Umbilical cord (tissue), 2 donors: ENCODE data around the gene KIF14. TPM values are rescaled to one million over a fixed set of nuclear protein-coding genes. Genes with fewer than 3 reads are reported as not detected.
A peak's percentile ranks its signal among the peaks of the same experiment; 100 is the strongest.
"Not testable (repeated sequence)": the region's sequence is repeated elsewhere in the genome, so short reads cannot be mapped to it uniquely, and the experiment has no call there.

Source experiments
- DNase-seq: peaks from one replicate; pipeline ENCODE4 v3.0.0-alpha.2; 2015; ENCODE audit warnings: low spot score
- total RNA-seq: library from RNA; depleted of rRNA; stranded (reverse); fragments of >200 nt; gene quantifications from one replicate; pipeline ENCODE4 v1.2.3, GENCODE V29; 2014; ENCODE audit warnings: low replicate concordance; ENCODE audit not compliant: insufficient read depth

KIF14 gene
- total RNA-seq, 1 donor from 2014 or later: 1.2 TPM

- no peak for DNase-seq
Measured at GRCh38 chr1:200546577-200546976, 74.0 kb downstream of the KIF14 start.

GRCh38 chr1:200542162-200542561, 78.4 kb downstream of the KIF14 start:
- DNase-seq: no peak

GRCh38 chr1:200540281-200540680, 80.3 kb downstream of the KIF14 start:
- DNase-seq: no peak

GRCh38 chr1:200538179-200538578, 82.4 kb downstream of the KIF14 start:
- DNase-seq: no peak

- DNase-seq: no peak
Measured at GRCh38 chr1:200535605-200536004, 84.9 kb downstream of the KIF14 start.

- no peak for DNase-seq
Measured at GRCh38 chr1:200530623-200531261, 89.8 kb downstream of the KIF14 start.

GRCh38 chr1:200528858-200529606, 91.5 kb downstream of the KIF14 start:
- DNase-seq: no peak

GRCh38 chr1:200527670-200528069, 92.9 kb downstream of the KIF14 start:
- no peak for DNase-seq

GRCh38 chr1:200526709-200527612, 93.6 kb downstream of the KIF14 start:
- no peak for DNase-seq

GRCh38 chr1:200525090-200525987, 95.2 kb downstream of the KIF14 start:
- DNase-seq: peak; percentile 93

GRCh38 chr1:200524551-200524950, 96.0 kb downstream of the KIF14 start:
- not testable (repeated sequence) for DNase-seq

- DNase-seq: no peak
Measured at GRCh38 chr1:200524092-200524491, 96.5 kb downstream of the KIF14 start.

- no peak for DNase-seq
Measured at GRCh38 chr1:200520735-200521134, 99.8 kb downstream of the KIF14 start.

GRCh38 chr1:200518524-200518923, 102.0 kb downstream of the KIF14 start:
- DNase-seq: peak; percentile 41

GRCh38 chr1:200512191-200512590, 108.4 kb downstream of the KIF14 start:
- peak; percentile 78 for DNase-seq

GRCh38 chr1:200510228-200510623, 110.3 kb downstream of the KIF14 start:
- peak; percentile 89 for DNase-seq

- no peak for DNase-seq
Measured at GRCh38 chr1:200506471-200506870, 114.1 kb downstream of the KIF14 start.

- DNase-seq: no peak
Measured at GRCh38 chr1:200505257-200505656, 115.3 kb downstream of the KIF14 start.
